Measurements from ENCODE around the gene TRIM41.

DNA sequence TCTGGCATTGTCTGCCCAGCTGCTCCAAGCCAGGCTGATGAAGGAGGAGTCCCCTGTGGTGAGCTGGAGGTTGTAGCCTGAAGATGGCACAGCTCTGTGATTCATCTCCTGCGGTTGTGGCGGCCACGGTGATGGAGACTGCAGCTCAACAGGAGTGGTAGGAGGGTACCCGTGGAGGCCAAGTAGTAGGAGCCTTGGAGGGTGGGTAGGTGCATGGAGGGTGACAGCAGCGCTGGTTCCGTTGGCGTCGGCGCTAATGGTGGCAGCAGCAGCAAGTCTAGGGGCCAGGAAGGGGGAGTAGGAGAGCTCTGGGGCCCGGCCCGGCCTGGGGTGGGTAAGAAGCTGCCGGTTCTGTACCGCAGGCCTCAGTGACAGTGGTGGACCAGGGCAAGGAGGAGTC, 60.3 kb downstream of the TRIM41 start:
- TF ChIP-seq, protein P1, sequence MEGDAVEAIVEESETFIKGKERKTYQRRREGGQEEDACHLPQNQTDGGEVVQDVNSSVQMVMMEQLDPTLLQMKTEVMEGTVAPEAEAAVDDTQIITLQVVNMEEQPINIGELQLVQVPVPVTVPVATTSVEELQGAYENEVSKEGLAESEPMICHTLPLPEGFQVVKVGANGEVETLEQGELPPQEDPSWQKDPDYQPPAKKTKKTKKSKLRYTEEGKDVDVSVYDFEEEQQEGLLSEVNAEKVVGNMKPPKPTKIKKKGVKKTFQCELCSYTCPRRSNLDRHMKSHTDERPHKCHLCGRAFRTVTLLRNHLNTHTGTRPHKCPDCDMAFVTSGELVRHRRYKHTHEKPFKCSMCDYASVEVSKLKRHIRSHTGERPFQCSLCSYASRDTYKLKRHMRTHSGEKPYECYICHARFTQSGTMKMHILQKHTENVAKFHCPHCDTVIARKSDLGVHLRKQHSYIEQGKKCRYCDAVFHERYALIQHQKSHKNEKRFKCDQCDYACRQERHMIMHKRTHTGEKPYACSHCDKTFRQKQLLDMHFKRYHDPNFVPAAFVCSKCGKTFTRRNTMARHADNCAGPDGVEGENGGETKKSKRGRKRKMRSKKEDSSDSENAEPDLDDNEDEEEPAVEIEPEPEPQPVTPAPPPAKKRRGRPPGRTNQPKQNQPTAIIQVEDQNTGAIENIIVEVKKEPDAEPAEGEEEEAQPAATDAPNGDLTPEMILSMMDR (IDR thresholded peaks at IDR 0.05; ENCODE audit: insufficient read depth, low read length, poor library complexity, severe bottlenecking), result no peak
- no peak for TF ChIP-seq EZH2phosphoT487 (conservative IDR thresholded peaks at IDR 0.05; ENCODE audit: low read length)

Measured in SU-DHL-6 (cell line).